Small intestine (tissue), 7 donors: ENCODE results near the gene PIKFYVE. TPM values are rescaled to one million over a fixed set of nuclear protein-coding genes. Genes with fewer than 3 reads are reported as not detected.

Experiments
- DNase-seq, 2 donors: peaks; one replicate each; pipeline versions ENCODE4 v3.0.0 to v3.0.0-alpha.2; 2013
- FAIRE-seq: peaks from 2 replicates; lab custom pipeline; 2012; peaks lifted over from hg19 to GRCh38; lab: Jason Lieb, UNC
- H3K27ac ChIP-seq, 3 donors: one replicate each; pipeline ENCODE4 v1.5.1; 2013; ENCODE audit warnings: low read length in 2 of 3, mild to moderate bottlenecking in 2 of 3, control low read depth in 1 of 3, inconsistent platforms in 1 of 3, low read depth in 1 of 3, moderate library complexity in 1 of 3
- H3K27me3 ChIP-seq, 3 donors: one replicate each; pipeline ENCODE4 v1.6.1; 2013; ENCODE audit warnings: low read length in 3 of 3, inconsistent platforms in 1 of 3; ENCODE audit not compliant: control insufficient read depth in 3 of 3, insufficient read depth in 3 of 3
- H3K36me3 ChIP-seq, 3 donors: one replicate each; pipeline ENCODE4 v1.6.1; 2013; ENCODE audit warnings: low read length in 3 of 3, inconsistent platforms in 1 of 3, low read depth in 1 of 3, mild to moderate bottlenecking in 1 of 3, moderate library complexity in 1 of 3; ENCODE audit not compliant: control insufficient read depth in 3 of 3, insufficient read depth in 2 of 3
- H3K4me1 ChIP-seq, 3 donors: one replicate each; pipeline ENCODE4 v1.6.1; 2013; ENCODE audit warnings: low read length in 2 of 3, inconsistent platforms in 1 of 3, low read depth in 1 of 3, mild to moderate bottlenecking in 1 of 3, moderate library complexity in 1 of 3; ENCODE audit not compliant: control insufficient read depth in 3 of 3, insufficient read depth in 2 of 3
- H3K4me3 ChIP-seq, 3 donors: one replicate each; pipeline ENCODE4 v1.5.1; 2013; ENCODE audit warnings: low read length in 3 of 3, control low read depth in 1 of 3, inconsistent platforms in 1 of 3, low read depth in 1 of 3, mild to moderate bottlenecking in 1 of 3, moderate library complexity in 1 of 3
- H3K9me3 ChIP-seq, 2 donors: one replicate each; pipeline ENCODE4 v1.6.1; 2013; ENCODE audit warnings: low read depth in 1 of 2, low read length in 1 of 2; ENCODE audit not compliant: control insufficient read depth in 2 of 2, insufficient read depth in 1 of 2
- WGBS, 3 donors: extraction: QIAGEN DNeasy Blood & Tissue Kit; methylation state at CpG; one replicate each; pipeline ENCODE4 v1.1.7; 2013; 5-methylcytosine and 5-hydroxymethylcytosine counted together
- polyA plus RNA-seq, 4 donors: library from polyadenylated mRNA; stranded (reverse) in 3 of 4; unstranded in 1 of 4; fragments of 200-250 nt in 3 of 4; fragments of 120-200 nt in 1 of 4; gene quantifications; one replicate each; pipeline versions ENCODE4 v1.2.1 to v1.2.3, GENCODE V29; 2013
- donor health status: healthy with polysubstance abuse.
- donor health status: control.
- donor health status: control.
- donor health status: Bipolar disorder and iron deficiency.
- donor health status: healthy.

Gene PIKFYVE
- polyA plus RNA-seq, 4 donors: 5.1 to 17.3 (median 7.1) TPM

GRCh38 chr2:208239770-208240493 lies 26.1 kb upstream of the PIKFYVE start:
- H3K4me1 ChIP-seq: peaks cover 2 to 5% (median 4%) of the 10 kb centered on the region in 3 donors
- H3K9me3 ChIP-seq: no peaks in the 10 kb centered on the region
- H3K27me3 ChIP-seq: no peaks in the 10 kb centered on the region
- DNase-seq (no peak), FAIRE-seq (no peak)
- H3K4me3 ChIP-seq: no peak overlapping the region
- peaks cover 7 to 30% (median 26%) of the 10 kb centered on the region in 3 donors for H3K36me3 ChIP-seq
- WGBS, 3 donors: 93 to 95% (median 94%) methylated on average over 9 of the region's 9 CpGs
- H3K27ac ChIP-seq: no peak overlapping the region

- WGBS, 3 donors: 64 to 77% (median 67%) methylated on average over 3 of the region's 3 CpGs
- Histone ChIP-seq H3K27me3 (no peaks in the 10 kb centered on the region), H3K4me1 (peaks cover 2 to 5% (median 4%) of the 10 kb centered on the region in 3 donors), H3K9me3 (no peaks in the 10 kb centered on the region), H3K27ac (no peak overlapping the region), H3K4me3 (no peak overlapping the region), H3K36me3 (peaks cover 7 to 26% (median 25%) of the 10 kb centered on the region in 3 donors)
- no peak for FAIRE-seq
- peak in 1 of 2 donors; percentile 60 for DNase-seq
Observed at GRCh38 chr2:208240619-208241209, 25.3 kb upstream of the PIKFYVE start.

- Histone ChIP-seq H3K4me3 (no peak overlapping the region), H3K27me3 (no peaks in the 10 kb centered on the region), H3K4me1 (peaks cover 2 to 10% (median 4%) of the 10 kb centered on the region in 3 donors), H3K9me3 (no peaks in the 10 kb centered on the region), H3K36me3 (peaks cover 8 to 28% (median 24%) of the 10 kb centered on the region in 3 donors), H3K27ac (no peak overlapping the region)
- DNase-seq (peak in 1 of 2 donors; percentile 78), FAIRE-seq (no peak)
Observed at GRCh38 chr2:208244422-208244821, 21.6 kb upstream of the PIKFYVE start.

GRCh38 chr2:208245746-208246145 lies 20.3 kb upstream of the PIKFYVE start:
- 86 to 96% (median 91%) methylated on average over 3 of the region's 3 CpGs for WGBS, 3 donors
- Histone ChIP-seq H3K36me3 (peaks cover 8 to 22% (median 20%) of the 10 kb centered on the region in 3 donors), H3K9me3 (no peaks in the 10 kb centered on the region), H3K27me3 (no peaks in the 10 kb centered on the region), H3K27ac (no peak overlapping the region), H3K4me1 (peaks cover 2 to 9% (median 4%) of the 10 kb centered on the region in 3 donors), H3K4me3 (no peak overlapping the region)
- DNase-seq: no peak
- FAIRE-seq: no peak

GRCh38 chr2:208248601-208249000 lies 17.5 kb upstream of the PIKFYVE start:
- no peak overlapping the region for H3K27ac ChIP-seq
- no peak for FAIRE-seq
- WGBS, 3 donors: 91 to 97% (median 92%) methylated on average over 3 of the region's 3 CpGs
- H3K9me3 ChIP-seq: no peaks in the 10 kb centered on the region
- no peak for DNase-seq
- no peaks in the 10 kb centered on the region for H3K27me3 ChIP-seq
- no peak overlapping the region for H3K4me3 ChIP-seq
- peaks cover 2 to 14% (median 9%) of the 10 kb centered on the region in 3 donors for H3K4me1 ChIP-seq
- peaks cover 7 to 23% (median 20%) of the 10 kb centered on the region in 3 donors for H3K36me3 ChIP-seq

GRCh38 chr2:208249296-208249695 lies 16.8 kb upstream of the PIKFYVE start:
- Histone ChIP-seq H3K9me3 (no peaks in the 10 kb centered on the region), H3K4me3 (no peak overlapping the region), H3K36me3 (peaks cover 7 to 23% (median 20%) of the 10 kb centered on the region in 3 donors), H3K27ac (no peak overlapping the region), H3K4me1 (peaks cover 2 to 17% (median 6%) of the 10 kb centered on the region in 3 donors), H3K27me3 (no peaks in the 10 kb centered on the region)
- DNase-seq (no peak), FAIRE-seq (no peak)
- WGBS, 3 donors: 97 to 98% (median 98%) methylated on average over 2 of the region's 2 CpGs

GRCh38 chr2:208250388-208250787 lies 15.7 kb upstream of the PIKFYVE start:
- Histone ChIP-seq H3K36me3 (peaks cover 6 to 20% (median 19%) of the 10 kb centered on the region in 3 donors), H3K4me3 (no peak overlapping the region), H3K4me1 (peaks cover 0 to 17% (median 6%) of the 10 kb centered on the region in 3 donors), H3K27me3 (no peaks in the 10 kb centered on the region), H3K27ac (no peak overlapping the region), H3K9me3 (no peaks in the 10 kb centered on the region)
- WGBS, 3 donors: 67 to 79% (median 79%) methylated on average over 2 of the region's 2 CpGs
- FAIRE-seq (no peak), DNase-seq (no peak)

- Histone ChIP-seq H3K9me3 (no peaks in the 10 kb centered on the region), H3K27ac (no peak overlapping the region), H3K36me3 (peaks cover 6 to 19% (median 17%) of the 10 kb centered on the region in 3 donors), H3K4me3 (no peak overlapping the region), H3K27me3 (no peaks in the 10 kb centered on the region), H3K4me1 (peaks cover 0 to 20% (median 6%) of the 10 kb centered on the region in 3 donors)
- DNase-seq (no peak), FAIRE-seq (no peak)
- WGBS, 3 donors: 93 to 94% (median 94%) methylated on average over 4 of the region's 4 CpGs
Observed at GRCh38 chr2:208251098-208251497, 15.0 kb upstream of the PIKFYVE start.
